Mucosa of descending colon (tissue), 3 donors: Measurements from ENCODE around the gene MORN1. TPM values are rescaled to one million over a fixed set of nuclear protein-coding genes. Genes with fewer than 3 reads are reported as not detected.

Experiments used
- ATAC-seq: fragments of 200-7000 bp; cut with Tn5 transposase; one replicate; pipeline ENCODE4 v1.9.1; 2020; ENCODE audit warnings: mild to moderate bottlenecking, moderate library complexity
- DNase-seq, 3 donors: peaks; one replicate each; pipeline ENCODE4 v3.0.0-alpha.2; 2020
- H3K36me3 ChIP-seq: fragments of 200-600 bp; one replicate; pipeline ENCODE4 v1.8.0; 2021; ENCODE audit warnings: low read depth, mild to moderate bottlenecking
- H3K4me1 ChIP-seq: fragments of 200-600 bp; one replicate; pipeline ENCODE4 v1.8.0; 2021; ENCODE audit warnings: low read depth, mild to moderate bottlenecking
- H3K4me3 ChIP-seq: fragments of 200-600 bp; one replicate; pipeline ENCODE4 v1.8.0; 2021; ENCODE audit warnings: mild to moderate bottlenecking
- H3K9me3 ChIP-seq: fragments of 200-600 bp; one replicate; pipeline ENCODE4 v1.8.0; 2021; ENCODE audit warnings: mild to moderate bottlenecking
- intact Hi-C, 2 donors: fragments of 100-400 bp; cut with DNase I in 1 of 2; cut with micrococcal nuclease in 1 of 2; formaldehyde crosslinking; loops; one replicate each; pipeline versions ENCODE4 v1.11.0 to v1.11.1; 2022; cut with DNase I, micrococcal nuclease
- total RNA-seq, 3 donors: library from RNA; stranded (reverse); fragmentation: NEBNext Ultra II Directional in 2 of 3; extraction: Animal tissue kit (Norgen Biotek cat#: 25700) in 2 of 3; gene quantifications; one replicate each; pipeline versions ENCODE4 v1.2.1 to v1.2.4, GENCODE V29; 2021 to 2023
- TF ChIP-seq, protein P1 (sequence below): fragments of 200-600 bp; IDR thresholded peaks from one replicate; pipeline ENCODE4 v1.8.0; 2022; ENCODE audit warnings: antibody characterized with exemption, mild to moderate bottlenecking
- donor health status: DM: no; HTN: no; CAD: no; lungs with moderate emphysema.
- donor health status: DM: no; HTN: no; CAD: no.
- donor health status: DM: no; HTN: yes; CAD: no.

Gene MORN1
- total RNA-seq, 3 donors from 2014 or later = 13.1 to 17.4 (median 13.4) TPM

DNA sequence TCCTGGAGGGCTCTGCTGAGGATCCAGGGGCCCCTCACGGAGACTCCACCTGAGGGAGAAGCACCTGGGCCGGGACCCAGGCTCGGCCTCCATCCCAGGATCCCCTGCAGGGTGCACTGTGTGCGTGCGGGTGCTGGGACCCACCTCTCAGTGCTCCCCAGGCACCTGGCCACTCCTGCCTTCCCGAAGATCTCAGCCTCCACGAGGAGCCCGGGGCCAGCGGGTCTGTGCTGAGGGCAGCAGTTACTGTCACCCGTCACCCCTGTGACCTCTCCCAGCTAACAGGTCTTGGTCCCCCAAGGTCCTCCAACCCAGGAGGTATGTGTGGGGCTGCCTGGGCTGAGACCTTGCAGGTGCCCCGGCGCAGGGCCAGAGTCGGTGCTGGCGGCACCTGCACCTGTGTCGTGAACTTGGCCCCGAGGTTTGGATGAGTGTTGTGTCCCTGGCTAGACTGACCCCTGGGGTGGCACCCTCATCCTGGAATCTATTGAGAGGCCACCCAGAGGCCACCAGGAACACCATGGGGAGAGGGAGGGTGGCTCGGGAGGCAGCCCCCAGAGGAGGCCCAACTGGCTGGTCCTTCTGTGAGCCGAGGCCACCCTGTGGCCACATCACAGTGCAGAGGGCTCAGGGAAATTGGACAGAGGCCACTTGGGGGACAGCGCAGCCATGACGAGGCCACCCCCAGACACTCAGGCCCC is 17.7 kb downstream of the MORN1 start:
- H3K4me1 ChIP-seq = no peaks in the 10 kb centered on the region
- intact Hi-C loops = no loop called here
- no peak overlapping the region for H3K4me3 ChIP-seq
- ATAC-seq (no peak), DNase-seq (peak in 2 of 3 donors; percentile 18 to 31)
- H3K36me3 ChIP-seq = no peaks in the 10 kb centered on the region
- no peaks in the 10 kb centered on the region for H3K9me3 ChIP-seq
- TF ChIP-seq, protein P1, sequence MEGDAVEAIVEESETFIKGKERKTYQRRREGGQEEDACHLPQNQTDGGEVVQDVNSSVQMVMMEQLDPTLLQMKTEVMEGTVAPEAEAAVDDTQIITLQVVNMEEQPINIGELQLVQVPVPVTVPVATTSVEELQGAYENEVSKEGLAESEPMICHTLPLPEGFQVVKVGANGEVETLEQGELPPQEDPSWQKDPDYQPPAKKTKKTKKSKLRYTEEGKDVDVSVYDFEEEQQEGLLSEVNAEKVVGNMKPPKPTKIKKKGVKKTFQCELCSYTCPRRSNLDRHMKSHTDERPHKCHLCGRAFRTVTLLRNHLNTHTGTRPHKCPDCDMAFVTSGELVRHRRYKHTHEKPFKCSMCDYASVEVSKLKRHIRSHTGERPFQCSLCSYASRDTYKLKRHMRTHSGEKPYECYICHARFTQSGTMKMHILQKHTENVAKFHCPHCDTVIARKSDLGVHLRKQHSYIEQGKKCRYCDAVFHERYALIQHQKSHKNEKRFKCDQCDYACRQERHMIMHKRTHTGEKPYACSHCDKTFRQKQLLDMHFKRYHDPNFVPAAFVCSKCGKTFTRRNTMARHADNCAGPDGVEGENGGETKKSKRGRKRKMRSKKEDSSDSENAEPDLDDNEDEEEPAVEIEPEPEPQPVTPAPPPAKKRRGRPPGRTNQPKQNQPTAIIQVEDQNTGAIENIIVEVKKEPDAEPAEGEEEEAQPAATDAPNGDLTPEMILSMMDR = no peak

GRCh38 chr1:2372551-2373490 is 18.5 kb downstream of the MORN1 start:
- no peak overlapping the region for H3K4me3 ChIP-seq
- H3K4me1 ChIP-seq = no peaks in the 10 kb centered on the region
- no peaks in the 10 kb centered on the region for H3K36me3 ChIP-seq
- intact Hi-C loops = no loop called here
- TF ChIP-seq, protein P1 = no peak
- H3K9me3 ChIP-seq = no peaks in the 10 kb centered on the region
- ATAC-seq = no peak
- DNase-seq = peak in 2 of 3 donors; percentile 17 to 34

DNA sequence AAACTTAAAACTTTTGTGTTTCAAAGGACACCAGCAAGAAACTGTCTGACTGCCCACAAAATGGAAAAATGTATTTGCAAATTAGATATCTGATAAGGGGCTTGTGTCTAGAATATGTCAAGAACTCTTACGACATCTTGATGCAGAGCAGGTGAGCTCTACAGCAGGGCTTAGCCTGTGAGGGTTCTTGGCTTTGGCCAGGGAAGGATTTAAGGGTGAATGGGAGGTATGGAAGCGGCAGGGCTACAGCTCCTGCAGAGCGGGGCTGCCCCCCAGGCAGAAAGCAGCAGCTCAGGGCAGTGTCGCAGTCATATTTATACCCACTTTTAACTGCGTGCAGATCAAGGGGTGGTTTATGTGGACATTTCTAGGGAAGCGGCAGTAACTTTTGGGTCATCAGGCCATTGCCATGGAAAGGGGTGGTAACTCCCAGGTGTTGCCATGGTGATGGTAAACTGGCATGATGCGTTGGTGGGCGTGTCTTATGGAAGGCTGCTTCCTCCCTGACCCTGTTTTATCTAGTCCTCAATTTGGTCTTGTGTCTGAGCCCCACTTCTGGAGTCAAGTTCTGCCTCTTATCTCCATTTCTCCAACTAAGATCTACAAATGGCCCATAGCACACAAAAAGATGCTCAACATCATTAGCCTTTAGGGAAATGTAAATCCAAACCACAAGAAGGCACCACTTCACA is 23.2 kb downstream of the MORN1 start:
- no peak for DNase-seq
- no peak for ATAC-seq
- H3K4me3 ChIP-seq = no peak overlapping the region
- TF ChIP-seq, protein P1 = no peak
- no peaks in the 10 kb centered on the region for H3K4me1 ChIP-seq
- H3K9me3 ChIP-seq = no peaks in the 10 kb centered on the region
- intact Hi-C loops = no loop called here
- no peaks in the 10 kb centered on the region for H3K36me3 ChIP-seq

GRCh38 chr1:2363847-2364513 is 27.4 kb downstream of the MORN1 start:
- Histone ChIP-seq H3K4me1 (no peaks in the 10 kb centered on the region), H3K4me3 (no peak overlapping the region), H3K9me3 (no peaks in the 10 kb centered on the region), H3K36me3 (no peaks in the 10 kb centered on the region)
- TF ChIP-seq, protein P1 = no peak
- intact Hi-C loops = no loop called here
- DNase-seq (no peak), ATAC-seq (no peak)
